Astrocyte of the spinal cord (primary cell): ENCODE measurements around the gene ZBTB21.
A peak's percentile ranks its signal among the peaks of the same experiment; 100 is the strongest.

Experiments used
- DNase-seq: peaks from one replicate; pipeline ENCODE4 v3.0.0; 2011; ENCODE audit warnings: low read depth, low spot score
- H3K4me3 ChIP-seq: 2 replicates; pipeline ENCODE4 v1.5.1; 2011; ENCODE audit warnings: low read depth, mild to moderate bottlenecking, low read length, moderate library complexity
- CTCF ChIP-seq: IDR thresholded peaks from 2 replicates; pipeline ENCODE4 v1.5.1; 2012; ENCODE audit warnings: low read depth, mild to moderate bottlenecking, low read length, inconsistent platforms
- in situ Hi-C: cut with HindIII; loops from 2 replicates; pipeline ENCODE4 v1.10.0; 2017; ENCODE audit warnings: low sequenced_read_pairs

The ZBTB21 gene

GRCh38 chr21:42040411-42041180, 30.4 kb upstream of the ZBTB21 start:
- no peak overlapping the region for H3K4me3 ChIP-seq
- TF ChIP-seq CTCF, result no peak
- DNase-seq, result peak; percentile 99
- in situ Hi-C loops, result no loop called here

DNA sequence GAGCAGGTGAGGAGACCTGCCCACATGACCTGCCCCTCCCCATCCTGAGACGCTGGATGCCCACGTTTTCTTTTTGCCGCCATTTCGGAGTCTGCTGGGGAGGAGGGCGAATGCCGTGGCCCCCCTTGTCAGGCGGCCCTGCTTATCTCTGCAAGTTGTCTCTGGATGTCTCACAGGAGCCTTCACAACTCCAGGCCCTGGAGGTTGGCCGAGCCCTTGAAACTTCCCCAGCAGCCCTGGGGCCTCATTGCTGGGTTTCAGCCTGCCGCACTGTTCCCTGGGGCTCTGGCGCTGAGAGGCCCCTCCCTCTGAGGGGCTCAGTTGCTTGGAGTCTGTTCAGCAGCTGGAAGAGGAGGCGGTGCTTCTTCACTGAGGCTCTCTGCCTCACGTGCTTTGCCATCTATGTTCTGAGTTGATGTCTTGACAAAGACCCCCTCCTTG, 29.8 kb upstream of the ZBTB21 start:
- in situ Hi-C loops, result no loop called here

GRCh38 chr21:42039470-42039901, 29.3 kb upstream of the ZBTB21 start:
- in situ Hi-C loops, result no loop called here
- H3K4me3 ChIP-seq, result no peak overlapping the region
- peak; percentile 28 for DNase-seq
- no peak for TF ChIP-seq CTCF

More for the DNA sequence above, 29.8 kb upstream of the ZBTB21 start:
- no peak for DNase-seq
- TF ChIP-seq CTCF, result no peak
- no peak overlapping the region for H3K4me3 ChIP-seq

- DNase-seq, result peak; percentile 50
- in situ Hi-C loops, result no loop called here
- no peak for TF ChIP-seq CTCF
- no peak overlapping the region for H3K4me3 ChIP-seq
These were observed 28.8 kb upstream of the ZBTB21 start for GRCh38 chr21:42038826-42039425.

GRCh38 chr21:42038393-42038792, 28.2 kb upstream of the ZBTB21 start:
- in situ Hi-C loops, result no loop called here
- no peak overlapping the region for H3K4me3 ChIP-seq
- no peak for DNase-seq
- TF ChIP-seq CTCF, result no peak

DNA sequence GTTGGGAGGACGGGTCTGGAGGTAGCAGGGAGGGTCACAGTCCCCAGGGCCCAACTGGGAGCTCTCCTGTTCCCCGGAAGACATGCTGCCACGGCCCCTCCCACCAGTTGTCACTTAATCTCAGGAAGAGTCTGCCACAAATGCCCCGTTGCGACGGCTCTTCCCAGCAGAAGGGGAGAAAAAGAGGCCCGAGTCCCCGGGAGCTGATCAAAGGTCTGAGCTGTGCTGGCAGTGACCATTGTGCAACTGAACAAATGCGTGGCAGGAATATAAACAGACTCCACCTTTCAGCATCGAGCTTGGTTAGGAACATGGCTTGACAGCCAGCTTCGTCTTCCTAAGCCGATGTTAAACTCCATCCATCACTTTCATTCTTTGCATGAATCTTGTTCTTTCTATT, 27.8 kb upstream of the ZBTB21 start:
- in situ Hi-C loops, result no loop called here
- TF ChIP-seq CTCF, result no peak
- no peak for DNase-seq
- no peak overlapping the region for H3K4me3 ChIP-seq
